A673 (cell line): Measurements from ENCODE around the gene SSX2B. TPM values are rescaled to one million over a fixed set of nuclear protein-coding genes. Genes with fewer than 3 reads are reported as not detected.
A peak's percentile ranks its signal among the peaks of the same experiment; 100 is the strongest.
"Not testable (repeated sequence)": the region's sequence is repeated elsewhere in the genome, so short reads cannot be mapped to it uniquely, and the experiment has no call there.

Experiments used
- Bru-seq: library from RNA; stranded (reverse); fragments of 400-500 nt; gene quantifications from one replicate; lab custom pipeline; 2021; lab: Mats Ljungman, UMichigan
- BruChase-seq, 2 experiments: library from RNA; stranded (reverse); fragments of 400-500 nt; gene quantifications; one replicate each; lab custom pipeline; 2021; lab: Mats Ljungman, UMichigan
- BruUV-seq: library from RNA; stranded (reverse); fragments of 400-500 nt; replicated peaks from 2 replicates; lab custom pipeline; 2021; lab: Mats Ljungman, UMichigan
- CTCF ChIA-PET: fragments of 300-600 bp; sonication (Branson Sonifier 250); formaldehyde crosslinking; loops from one replicate; lab custom pipeline; 2022; ENCODE audit warnings: antibody characterized with exemption; lab: Charles Lee
- POLR2A ChIA-PET: fragments of 300-600 bp; sonication (Branson Sonifier 250); formaldehyde crosslinking; loops from one replicate; lab custom pipeline; 2022; ENCODE audit warnings: antibody characterized with exemption; ENCODE audit not compliant: low non-redundant PET; lab: Charles Lee
- DNase-seq: peaks from one replicate; pipeline ENCODE4 v3.0.0-alpha.2; 2015; ENCODE audit warnings: low spot score
- H3K27ac ChIP-seq: fragments of 200-600 bp; sonication (generic); 2 replicates; pipeline ENCODE4 v1.5.1; 2016; ENCODE audit warnings: mixed run types, low read depth, mild to moderate bottlenecking, mixed read lengths, antibody characterized with exemption, low read length; ENCODE audit not compliant: poor library complexity, severe bottlenecking
- H3K27me3 ChIP-seq: fragments of 200-600 bp; sonication (generic); replicated peaks from 2 replicates; pipeline ENCODE4 v1.6.1; 2017; ENCODE audit warnings: mixed run types, low read depth, mild to moderate bottlenecking, mixed read lengths, antibody characterized with exemption, low read length; ENCODE audit not compliant: insufficient read depth, poor library complexity
- H3K36me3 ChIP-seq: fragments of 200-600 bp; sonication (generic); 2 replicates; pipeline ENCODE4 v1.6.1; 2016; ENCODE audit warnings: mixed run types, mild to moderate bottlenecking, mixed read lengths, antibody characterized with exemption, low read length; ENCODE audit not compliant: insufficient read depth, poor library complexity, severe bottlenecking
- H3K4me1 ChIP-seq: fragments of 200-600 bp; sonication (generic); 2 replicates; pipeline ENCODE4 v1.6.1; 2017; ENCODE audit warnings: mixed run types, mild to moderate bottlenecking, mixed read lengths, antibody characterized with exemption, low read length; ENCODE audit not compliant: insufficient read depth, poor library complexity, severe bottlenecking
- H3K4me3 ChIP-seq: fragments of 200-600 bp; sonication (generic); 2 replicates; pipeline ENCODE4 v1.5.1; 2016; ENCODE audit warnings: low read depth, mixed run types, mild to moderate bottlenecking, mixed read lengths, low read length; ENCODE audit not compliant: poor library complexity, severe bottlenecking
- H3K9me3 ChIP-seq: fragments of 200-600 bp; sonication (generic); 2 replicates; pipeline ENCODE4 v1.6.1; 2016; ENCODE audit warnings: mixed run types, low read depth, mild to moderate bottlenecking, mixed read lengths, antibody characterized with exemption, low read length; ENCODE audit not compliant: poor library complexity, severe bottlenecking
- intact Hi-C: fragments of 100-400 bp; cut with micrococcal nuclease; formaldehyde crosslinking; loops from one replicate; pipeline ENCODE4 v1.10.0; 2022; ENCODE audit not compliant: unreplicated experiment
- long read RNA-seq: library from polyadenylated mRNA; stranded (forward); transcript quantifications from one replicate; pipeline ENCODE4 v2.0.0, GENCODE V29; 2022
- total RNA-seq: library from RNA; stranded (reverse); gene quantifications from 2 replicates; pipeline ENCODE4 v1.2.3, GENCODE V29; 2021

The SSX2B gene, protein sequence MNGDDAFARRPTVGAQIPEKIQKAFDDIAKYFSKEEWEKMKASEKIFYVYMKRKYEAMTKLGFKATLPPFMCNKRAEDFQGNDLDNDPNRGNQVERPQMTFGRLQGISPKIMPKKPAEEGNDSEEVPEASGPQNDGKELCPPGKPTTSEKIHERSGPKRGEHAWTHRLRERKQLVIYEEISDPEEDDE
- total RNA-seq: 0.37 and 1.6 TPM in 2 replicates
- percentile 10 among the genes with signal in this experiment for Bru-seq, nascent RNA
- percentile 3 among the genes with signal in this experiment for BruChase-seq, experiment 1, labeled RNA remaining after a 2-hour chase
- BruChase-seq, experiment 2, labeled RNA remaining after a 6-hour chase: percentile 12 among the genes with signal in this experiment
- long read RNA-seq, partial matches to known transcripts: 0 of 2 reads
- long read RNA-seq, other reads (novel, unspliced or antisense): 2 of 2 reads

DNA sequence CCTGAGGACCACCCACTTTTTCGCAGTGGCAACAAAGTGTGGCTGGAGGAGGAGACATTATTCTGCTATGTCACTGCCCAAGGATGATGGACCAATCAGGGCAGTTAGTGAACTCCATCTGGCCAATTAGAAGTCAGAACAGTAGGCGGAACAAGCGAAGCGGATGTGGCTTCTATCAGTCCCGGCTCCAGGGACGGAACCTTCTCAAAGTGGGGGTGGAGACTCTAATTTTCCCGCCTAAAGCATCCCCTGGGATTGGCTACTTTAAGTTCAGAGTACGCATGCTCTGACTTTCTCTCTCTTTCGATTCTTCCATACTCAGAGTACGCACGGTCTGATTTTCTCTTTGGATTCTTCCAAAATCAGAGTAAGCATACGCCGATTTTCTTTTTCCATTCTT lies at the start of gene SSX2B:
SSX2B (plus strand) TSS at position 301 of the 400 bp plus-strand sequence. CDS start 1,429 bp downstream, outside the sequence.
- POLR2A ChIA-PET, intact Hi-C loops, BruUV-seq, H3K4me1 ChIP-seq, H3K27ac ChIP-seq, DNase-seq, H3K4me3 ChIP-seq, H3K36me3 ChIP-seq, H3K27me3 ChIP-seq, H3K9me3 ChIP-seq, CTCF ChIA-PET: not testable (repeated sequence)

DNA sequence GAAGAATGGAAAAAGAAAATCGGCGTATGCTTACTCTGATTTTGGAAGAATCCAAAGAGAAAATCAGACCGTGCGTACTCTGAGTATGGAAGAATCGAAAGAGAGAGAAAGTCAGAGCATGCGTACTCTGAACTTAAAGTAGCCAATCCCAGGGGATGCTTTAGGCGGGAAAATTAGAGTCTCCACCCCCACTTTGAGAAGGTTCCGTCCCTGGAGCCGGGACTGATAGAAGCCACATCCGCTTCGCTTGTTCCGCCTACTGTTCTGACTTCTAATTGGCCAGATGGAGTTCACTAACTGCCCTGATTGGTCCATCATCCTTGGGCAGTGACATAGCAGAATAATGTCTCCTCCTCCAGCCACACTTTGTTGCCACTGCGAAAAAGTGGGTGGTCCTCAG lies 44.0 kb upstream of the SSX2B start, which contains the start of gene SSX2:
SSX2 (minus strand) TSS at position 101 of the 400 bp plus-strand sequence. CDS start 1,429 bp downstream, outside the sequence.
- H3K27ac ChIP-seq, H3K4me3 ChIP-seq, H3K36me3 ChIP-seq, BruUV-seq, DNase-seq, CTCF ChIA-PET, H3K9me3 ChIP-seq, POLR2A ChIA-PET, H3K27me3 ChIP-seq, intact Hi-C loops, H3K4me1 ChIP-seq: not testable (repeated sequence)

DNA sequence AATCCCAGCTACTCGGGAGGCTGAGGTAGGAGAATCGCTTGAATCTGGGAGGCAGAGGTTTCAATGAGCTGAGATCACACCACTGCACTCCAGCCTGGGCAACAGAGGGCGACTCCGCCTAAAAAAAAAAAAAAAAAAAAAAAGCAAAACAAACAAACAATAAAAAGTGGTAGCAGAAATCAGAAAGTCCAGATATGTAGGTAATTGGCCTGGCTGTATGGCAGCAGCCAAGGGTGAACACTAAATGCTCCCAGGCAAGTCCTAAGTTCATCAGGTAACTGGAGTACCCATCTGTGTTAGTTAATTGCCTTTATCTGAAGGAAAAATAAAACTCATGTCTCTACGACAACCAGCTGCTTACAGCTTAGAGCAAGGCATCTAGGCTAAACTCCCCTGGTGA lies 14.9 kb downstream of the SSX2B start:
- H3K4me3 ChIP-seq, intact Hi-C loops, H3K36me3 ChIP-seq, H3K9me3 ChIP-seq, H3K4me1 ChIP-seq, BruUV-seq, DNase-seq, CTCF ChIA-PET, H3K27me3 ChIP-seq, POLR2A ChIA-PET, H3K27ac ChIP-seq: not testable (repeated sequence)

DNA sequence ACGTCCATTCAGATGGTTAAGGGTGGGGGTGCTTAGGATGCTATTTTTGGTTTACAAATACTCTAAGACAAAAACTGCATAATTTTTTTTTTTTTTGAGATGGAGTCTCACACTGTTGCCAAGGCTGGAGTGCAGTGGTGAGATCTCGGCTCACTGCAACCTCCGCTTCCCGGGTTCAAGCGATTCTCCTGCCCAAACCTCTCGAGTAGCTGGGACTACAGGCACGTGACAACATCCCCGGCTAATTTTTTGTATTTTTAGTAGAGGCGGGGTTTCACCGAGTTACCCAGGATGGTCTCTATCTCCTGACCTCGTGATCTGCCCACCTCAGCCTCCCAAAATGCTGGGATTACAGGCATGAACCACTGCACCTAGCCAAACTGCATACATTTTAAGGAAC lies 22.5 kb downstream of the SSX2B start:
- intact Hi-C loops, BruUV-seq, H3K4me3 ChIP-seq, H3K27me3 ChIP-seq, H3K4me1 ChIP-seq, H3K36me3 ChIP-seq, CTCF ChIA-PET, DNase-seq, H3K27ac ChIP-seq, POLR2A ChIA-PET, H3K9me3 ChIP-seq: not testable (repeated sequence)

DNA sequence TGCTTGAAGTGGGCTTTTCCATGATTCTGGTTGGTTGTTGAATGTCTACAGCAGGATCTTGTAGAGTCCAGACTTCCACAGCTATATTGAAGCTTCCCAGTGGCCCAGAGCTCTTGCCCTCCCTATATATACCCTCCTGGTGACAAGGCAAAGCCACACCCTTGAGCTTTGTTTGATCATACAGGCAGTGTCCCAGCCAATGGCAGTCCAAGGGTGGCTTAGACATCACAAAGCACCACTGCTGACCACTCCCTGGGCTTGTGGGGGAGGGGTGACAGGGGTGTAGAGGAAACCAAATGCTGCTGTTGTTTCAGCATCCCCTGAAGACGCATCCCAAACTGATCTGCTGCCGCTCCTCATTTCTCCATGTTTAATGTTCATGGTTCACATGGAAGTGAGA lies 46.3 kb downstream of the SSX2B start, which contains the start of gene SPANXN5:
SPANXN5 (minus strand) TSS at position 101 of the 400 bp plus-strand sequence; CDS start at position 22, 79 bp downstream.
- H3K4me3 ChIP-seq, H3K27me3 ChIP-seq, BruUV-seq: not testable (repeated sequence)

DNA sequence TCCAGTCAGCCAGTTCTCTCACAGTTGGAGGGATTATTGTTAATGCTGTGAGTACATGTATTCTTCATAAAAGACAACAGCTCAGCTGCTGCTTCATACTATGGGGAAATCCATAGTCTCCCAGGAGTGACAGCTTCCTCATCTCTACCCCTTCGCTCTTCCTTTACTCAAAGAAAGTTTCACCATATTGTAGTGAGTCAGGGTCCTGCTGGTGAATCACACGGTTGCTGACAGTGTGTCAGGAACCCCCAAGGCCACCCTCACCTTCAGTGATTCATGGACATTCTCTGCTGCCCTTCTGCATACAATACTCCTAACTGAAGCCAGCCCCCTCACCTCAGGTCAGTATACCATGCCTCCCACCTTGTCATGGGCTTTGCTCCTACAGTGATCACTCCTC lies 53.8 kb downstream of the SSX2B start:
- H3K27ac ChIP-seq, H3K27me3 ChIP-seq, H3K4me3 ChIP-seq, H3K4me1 ChIP-seq, H3K36me3 ChIP-seq, H3K9me3 ChIP-seq, POLR2A ChIA-PET, DNase-seq, CTCF ChIA-PET, intact Hi-C loops, BruUV-seq: not testable (repeated sequence)

More for the DNA sequence above, 46.3 kb downstream of the SSX2B start, which contains the start of gene SPANXN5:
- H3K36me3 ChIP-seq, CTCF ChIA-PET, H3K9me3 ChIP-seq, intact Hi-C loops, DNase-seq, H3K27ac ChIP-seq, H3K4me1 ChIP-seq, POLR2A ChIA-PET: not testable (repeated sequence)
